ENCODE data around the gene KIAA1958. TPM values are rescaled to one million over a fixed set of nuclear protein-coding genes. Genes with fewer than 3 reads are reported as not detected.

The KIAA1958 gene
- total and polyA plus RNA-seq, 2 experiments from 2014 or later: 9.9 to 20.1 TPM

- DNase-seq (ENCODE audit: low read depth in 1 of 2, low spot score in 1 of 2): no peak
- no peaks in the 10 kb centered on the region for H3K27me3 ChIP-seq
- H3K36me3 ChIP-seq: peaks cover 8% of the 10 kb centered on the region
- H3K9me3 ChIP-seq (ENCODE audit: low read depth): no peaks in the 10 kb centered on the region
- TF ChIP-seq CTCF (IDR thresholded peaks at IDR 0.05; ENCODE audit: low read depth, low read length): no peak
- no peaks in the 10 kb centered on the region for H3K4me1 ChIP-seq (ENCODE audit: low read depth)
- H3K4me3 ChIP-seq: no peak overlapping the region
- H3K27ac ChIP-seq: no peak overlapping the region
Observed at GRCh38 chr9:112443636-112444035, 43.0 kb upstream of the KIAA1958 start.

GRCh38 chr9:112445196-112445595 lies 41.4 kb upstream of the KIAA1958 start:
- H3K4me3 ChIP-seq: no peak overlapping the region
- H3K27me3 ChIP-seq: no peaks in the 10 kb centered on the region
- no peaks in the 10 kb centered on the region for H3K4me1 ChIP-seq (ENCODE audit: low read depth)
- DNase-seq (ENCODE audit: low read depth in 1 of 2, low spot score in 1 of 2): no peak
- peaks cover 3% of the 10 kb centered on the region for H3K36me3 ChIP-seq
- no peak for TF ChIP-seq CTCF (IDR thresholded peaks at IDR 0.05; ENCODE audit: low read depth, low read length)
- H3K9me3 ChIP-seq (ENCODE audit: low read depth): no peaks in the 10 kb centered on the region
- no peak overlapping the region for H3K27ac ChIP-seq

DNA sequence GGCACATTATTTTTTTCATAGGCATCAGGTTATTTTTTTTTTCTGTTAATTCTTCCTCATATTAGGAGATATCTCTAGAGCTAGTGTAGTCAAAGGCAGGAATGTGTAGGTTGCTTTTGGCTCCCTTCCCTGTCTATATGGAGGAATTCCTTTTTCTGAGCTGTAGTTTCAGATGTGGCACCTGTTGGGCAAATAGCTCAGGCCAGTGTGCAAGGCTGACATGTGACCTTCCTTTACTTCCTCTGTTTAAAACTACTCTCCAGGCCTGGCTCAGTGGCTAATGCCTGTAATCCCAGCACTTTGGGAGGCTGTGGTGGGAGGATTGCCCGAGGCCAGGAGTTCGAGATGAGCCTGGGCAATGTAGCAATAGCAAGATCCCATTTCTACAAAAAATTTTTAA lies 40.5 kb upstream of the KIAA1958 start:
- no peak for TF ChIP-seq CTCF (IDR thresholded peaks at IDR 0.05; ENCODE audit: low read depth, low read length)
- H3K4me1 ChIP-seq (ENCODE audit: low read depth): no peaks in the 10 kb centered on the region
- H3K4me3 ChIP-seq: no peak overlapping the region
- DNase-seq (ENCODE audit: low read depth in 1 of 2, low spot score in 1 of 2): no peak
- H3K9me3 ChIP-seq (ENCODE audit: low read depth): no peaks in the 10 kb centered on the region
- H3K27me3 ChIP-seq: no peaks in the 10 kb centered on the region
- no peak overlapping the region for H3K27ac ChIP-seq
- peaks cover 3% of the 10 kb centered on the region for H3K36me3 ChIP-seq

GRCh38 chr9:112446526-112446925 lies 40.1 kb upstream of the KIAA1958 start:
- TF ChIP-seq CTCF (IDR thresholded peaks at IDR 0.05; ENCODE audit: low read depth, low read length): no peak
- Histone ChIP-seq H3K27me3 (no peaks in the 10 kb centered on the region), H3K4me3 (no peak overlapping the region), H3K9me3 (ENCODE audit: low read depth) (no peaks in the 10 kb centered on the region), H3K4me1 (ENCODE audit: low read depth) (no peaks in the 10 kb centered on the region), H3K36me3 (peaks cover 3% of the 10 kb centered on the region), H3K27ac (no peak overlapping the region)
- no peak for DNase-seq (ENCODE audit: low read depth in 1 of 2, low spot score in 1 of 2)

GRCh38 chr9:112447283-112447761 lies 39.3 kb upstream of the KIAA1958 start:
- DNase-seq (ENCODE audit: low read depth in 1 of 2, low spot score in 1 of 2): peak in 1 of 2 donors; percentile 4
- Histone ChIP-seq H3K36me3 (peaks cover 3% of the 10 kb centered on the region), H3K27ac (peak overlapping the region; percentile 62), H3K9me3 (ENCODE audit: low read depth) (no peaks in the 10 kb centered on the region), H3K4me3 (no peak overlapping the region), H3K27me3 (no peaks in the 10 kb centered on the region), H3K4me1 (ENCODE audit: low read depth) (no peaks in the 10 kb centered on the region)
- no peak for TF ChIP-seq CTCF (IDR thresholded peaks at IDR 0.05; ENCODE audit: low read depth, low read length)

DNA sequence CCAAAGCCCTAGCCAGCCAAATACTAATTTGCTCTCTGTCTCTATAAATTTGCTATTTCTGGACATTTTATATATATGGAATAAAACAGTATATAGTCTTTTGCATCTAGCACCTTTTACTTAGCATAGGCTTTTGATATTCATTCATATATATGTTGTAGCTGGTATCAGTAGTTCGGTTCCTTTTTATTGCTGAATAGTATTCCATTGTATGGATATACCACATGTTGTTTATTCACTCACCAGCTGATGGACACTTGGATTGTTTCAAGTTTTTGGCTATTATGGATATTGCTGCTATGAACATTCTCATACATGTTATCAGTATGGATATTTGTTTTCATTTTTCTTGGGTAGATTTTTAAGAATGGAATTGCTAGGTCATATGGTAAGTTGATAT lies 23.8 kb upstream of the KIAA1958 start:
- no peak for DNase-seq (ENCODE audit: low read depth in 1 of 2, low spot score in 1 of 2)
- Histone ChIP-seq H3K27ac (no peak overlapping the region), H3K4me3 (no peak overlapping the region), H3K36me3 (peaks cover 47% of the 10 kb centered on the region), H3K27me3 (no peaks in the 10 kb centered on the region), H3K4me1 (ENCODE audit: low read depth) (no peaks in the 10 kb centered on the region), H3K9me3 (ENCODE audit: low read depth) (no peaks in the 10 kb centered on the region)
- no peak for TF ChIP-seq CTCF (IDR thresholded peaks at IDR 0.05; ENCODE audit: low read depth, low read length)

Measured in cardiac muscle cell (in vitro differentiated cells and primary cell).